ENCODE results near the gene TAAR2. TPM values are rescaled to one million over a fixed set of nuclear protein-coding genes. Genes with fewer than 3 reads are reported as not detected.
A peak's percentile ranks its signal among the peaks of the same experiment; 100 is the strongest.
"Not testable (repeated sequence)": the region's sequence is repeated elsewhere in the genome, so short reads cannot be mapped to it uniquely, and the experiment has no call there.

TAAR2 gene
- total RNA-seq, 1 donor from 2014 or later: not detected

GRCh38 chr6:132611616-132612015 lies 12.5 kb downstream of the TAAR2 start:
- H3K36me3 ChIP-seq (ENCODE audit: control insufficient read depth, insufficient read depth, low read length): no peaks in the 10 kb centered on the region
- no peak for FAIRE-seq
- no peaks in the 10 kb centered on the region for H3K27me3 ChIP-seq (ENCODE audit: control insufficient read depth, insufficient read depth, low read length)
- no peak for TF ChIP-seq CTCF (IDR thresholded peaks at IDR 0.05; ENCODE audit: insufficient read depth, low read length, severe bottlenecking)
- H3K4me3 ChIP-seq (ENCODE audit: low read depth, low read length): no peak overlapping the region
- DNase-seq (ENCODE audit: low read depth): no peak

- no peak overlapping the region for H3K4me3 ChIP-seq (ENCODE audit: low read depth, low read length)
- DNase-seq (ENCODE audit: low read depth) (peak; percentile 7), FAIRE-seq (no peak)
- no peaks in the 10 kb centered on the region for H3K27me3 ChIP-seq (ENCODE audit: control insufficient read depth, insufficient read depth, low read length)
- no peak for TF ChIP-seq CTCF (IDR thresholded peaks at IDR 0.05; ENCODE audit: insufficient read depth, low read length, severe bottlenecking)
- no peaks in the 10 kb centered on the region for H3K36me3 ChIP-seq (ENCODE audit: control insufficient read depth, insufficient read depth, low read length)
Measured at GRCh38 chr6:132607544-132608233, 16.4 kb downstream of the TAAR2 start.

GRCh38 chr6:132604635-132605152 lies 19.4 kb downstream of the TAAR2 start:
- no peak for TF ChIP-seq CTCF (IDR thresholded peaks at IDR 0.05; ENCODE audit: insufficient read depth, low read length, severe bottlenecking)
- no peak overlapping the region for H3K4me3 ChIP-seq (ENCODE audit: low read depth, low read length)
- FAIRE-seq: no peak
- H3K36me3 ChIP-seq (ENCODE audit: control insufficient read depth, insufficient read depth, low read length): no peaks in the 10 kb centered on the region
- DNase-seq (ENCODE audit: low read depth): peak; percentile 17
- H3K27me3 ChIP-seq (ENCODE audit: control insufficient read depth, insufficient read depth, low read length): no peaks in the 10 kb centered on the region

GRCh38 chr6:132600900-132601299 lies 23.2 kb downstream of the TAAR2 start:
- H3K4me3 ChIP-seq (ENCODE audit: low read depth, low read length); FAIRE-seq; DNase-seq (ENCODE audit: low read depth); H3K27me3 ChIP-seq (ENCODE audit: control insufficient read depth, insufficient read depth, low read length); H3K36me3 ChIP-seq (ENCODE audit: control insufficient read depth, insufficient read depth, low read length): not testable (repeated sequence)

GRCh38 chr6:132598473-132598872 lies 25.6 kb downstream of the TAAR2 start:
- no peak for FAIRE-seq

GRCh38 chr6:132596201-132596600 lies 27.9 kb downstream of the TAAR2 start:
- Histone ChIP-seq H3K27me3 (ENCODE audit: control insufficient read depth, insufficient read depth, low read length) (no peaks in the 10 kb centered on the region), H3K36me3 (ENCODE audit: control insufficient read depth, insufficient read depth, low read length) (no peaks in the 10 kb centered on the region), H3K4me3 (ENCODE audit: low read depth, low read length) (no peak overlapping the region)
- no peak for DNase-seq (ENCODE audit: low read depth)
- TF ChIP-seq CTCF (IDR thresholded peaks at IDR 0.05; ENCODE audit: insufficient read depth, low read length, severe bottlenecking): no peak
- FAIRE-seq: no peak

More at GRCh38 chr6:132598473-132598872, 25.6 kb downstream of the TAAR2 start:
- H3K27me3 ChIP-seq (ENCODE audit: control insufficient read depth, insufficient read depth, low read length): no peaks in the 10 kb centered on the region
- peak; percentile 57 for TF ChIP-seq CTCF (IDR thresholded peaks at IDR 0.05; ENCODE audit: insufficient read depth, low read length, severe bottlenecking)
- no peak overlapping the region for H3K4me3 ChIP-seq (ENCODE audit: low read depth, low read length)
- no peaks in the 10 kb centered on the region for H3K36me3 ChIP-seq (ENCODE audit: control insufficient read depth, insufficient read depth, low read length)
- DNase-seq (ENCODE audit: low read depth): peak; percentile 34
